ENCODE results near the gene ZNF836.

ZNF836 gene

Small RNA genes within 50 kb of the gene (small RNA-seq; reads per million reads assigned to genes)
- 0.03 to 0.58 reads per million in 2 experiments for gene RPL37P23
